Measurements from ENCODE around the gene MYBPH.

MYBPH gene

GRCh38 chr1:203156280-203156679 lies 19.3 kb downstream of the MYBPH start:
- no peak for TF ChIP-seq CTCF (conservative IDR thresholded peaks at IDR 0.05; ENCODE audit: low read depth, low read length)
- Histone ChIP-seq H3K4me3 (IDR thresholded peaks at IDR 0.05; ENCODE audit: insufficient read depth, low read depth, low read length) (no peak overlapping the region), H3K9ac (no peak overlapping the region), H3K4me1 (ENCODE audit: low read depth, poor library complexity, severe bottlenecking) (no peaks in the 10 kb centered on the region), H4K20me1 (ENCODE audit: insufficient read depth) (no peaks in the 10 kb centered on the region), H3K27ac (no peak overlapping the region), H3K79me2 (ENCODE audit: insufficient read depth, low read depth) (no peaks in the 10 kb centered on the region), H3K4me2 (no peak overlapping the region), H3K36me3 (ENCODE audit: insufficient read depth) (no peaks in the 10 kb centered on the region), H3K27me3 (ENCODE audit: insufficient read depth, low read depth) (peaks cover 16% of the 10 kb centered on the region; the same call in 1 of the 2 replicates), H2AFZ (ENCODE audit: low read depth) (no peak overlapping the region)

- Histone ChIP-seq H3K36me3 (ENCODE audit: insufficient read depth) (no peaks in the 10 kb centered on the region), H3K4me2 (no peak overlapping the region), H2AFZ (ENCODE audit: low read depth) (no peak overlapping the region), H3K9ac (no peak overlapping the region), H3K4me3 (IDR thresholded peaks at IDR 0.05; ENCODE audit: insufficient read depth, low read depth, low read length) (no peak overlapping the region), H4K20me1 (ENCODE audit: insufficient read depth) (no peaks in the 10 kb centered on the region), H3K27me3 (ENCODE audit: insufficient read depth, low read depth) (peaks cover 11% of the 10 kb centered on the region; the same call in 1 of the 2 replicates), H3K4me1 (ENCODE audit: low read depth, poor library complexity, severe bottlenecking) (no peaks in the 10 kb centered on the region), H3K27ac (no peak overlapping the region), H3K79me2 (ENCODE audit: insufficient read depth, low read depth) (no peaks in the 10 kb centered on the region)
- no peak for TF ChIP-seq CTCF (conservative IDR thresholded peaks at IDR 0.05; ENCODE audit: low read depth, low read length)
Measured at GRCh38 chr1:203153989-203154821, 21.4 kb downstream of the MYBPH start.

GRCh38 chr1:203153051-203153988 lies 22.3 kb downstream of the MYBPH start:
- Histone ChIP-seq H3K79me2 (ENCODE audit: insufficient read depth, low read depth) (no peaks in the 10 kb centered on the region), H3K4me1 (ENCODE audit: low read depth, poor library complexity, severe bottlenecking) (no peaks in the 10 kb centered on the region), H3K4me3 (IDR thresholded peaks at IDR 0.05; ENCODE audit: insufficient read depth, low read depth, low read length) (no peak overlapping the region), H3K27me3 (ENCODE audit: insufficient read depth, low read depth) (peaks cover 11% of the 10 kb centered on the region; the same call in 1 of the 2 replicates), H2AFZ (ENCODE audit: low read depth) (no peak overlapping the region), H3K36me3 (ENCODE audit: insufficient read depth) (no peaks in the 10 kb centered on the region), H3K4me2 (no peak overlapping the region), H4K20me1 (ENCODE audit: insufficient read depth) (no peaks in the 10 kb centered on the region), H3K27ac (no peak overlapping the region), H3K9ac (no peak overlapping the region)
- TF ChIP-seq CTCF (conservative IDR thresholded peaks at IDR 0.05; ENCODE audit: low read depth, low read length): no peak

GRCh38 chr1:203152158-203153034 lies 23.2 kb downstream of the MYBPH start:
- no peak overlapping the region for H3K27ac ChIP-seq
- H3K4me2 ChIP-seq: no peak overlapping the region

More at GRCh38 chr1:203152158-203153034, 23.2 kb downstream of the MYBPH start:
- Histone ChIP-seq H3K79me2 (ENCODE audit: insufficient read depth, low read depth) (no peaks in the 10 kb centered on the region), H3K27me3 (ENCODE audit: insufficient read depth, low read depth) (peaks cover 11% of the 10 kb centered on the region; the same call in 1 of the 2 replicates), H3K9ac (no peak overlapping the region), H3K36me3 (ENCODE audit: insufficient read depth) (no peaks in the 10 kb centered on the region), H3K4me3 (IDR thresholded peaks at IDR 0.05; ENCODE audit: insufficient read depth, low read depth, low read length) (no peak overlapping the region), H3K4me1 (ENCODE audit: low read depth, poor library complexity, severe bottlenecking) (no peaks in the 10 kb centered on the region), H2AFZ (ENCODE audit: low read depth) (no peak overlapping the region), H4K20me1 (ENCODE audit: insufficient read depth) (no peaks in the 10 kb centered on the region)
- no peak for TF ChIP-seq CTCF (conservative IDR thresholded peaks at IDR 0.05; ENCODE audit: low read depth, low read length)
